Measurements from ENCODE around the gene CRACR2B.

DNA sequence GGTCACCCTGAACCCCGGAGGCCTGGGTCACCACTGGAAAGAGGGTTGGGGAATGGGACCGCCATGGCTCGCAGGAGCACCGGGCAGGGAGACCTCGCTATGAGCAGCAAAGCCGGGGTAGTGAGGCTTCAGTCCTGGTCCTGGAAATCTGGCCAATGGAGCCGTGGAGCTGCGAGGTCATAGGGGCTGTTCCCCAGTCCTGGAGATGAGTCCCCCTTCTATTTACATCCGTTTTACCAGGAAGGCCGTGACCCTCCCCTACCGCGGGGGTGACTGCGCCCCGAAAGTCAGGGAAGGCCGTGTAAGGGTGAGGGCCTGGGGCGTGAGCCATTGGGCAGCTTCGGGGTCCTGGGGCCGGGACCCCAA, 23.1 kb upstream of the CRACR2B start:
- TF ChIP-seq YY1 (IDR thresholded peaks at IDR 0.05; ENCODE audit: low read depth, low read length) (no peak), EZH2 (IDR thresholded peaks at IDR 0.05; ENCODE audit: low read depth, low read length, severe bottlenecking) (no peak), EGR1 (IDR thresholded peaks at IDR 0.05; ENCODE audit: borderline replicate concordance, low read depth, low read length) (no peak), SIN3A (conservative IDR thresholded peaks at IDR 0.05 in 1 of 2, IDR thresholded peaks at IDR 0.05 in 1 of 2; ENCODE audit: low read depth in 1 of 2, low read length in 2 of 2) (no peak), POLR2AphosphoS5 (IDR thresholded peaks at IDR 0.05; ENCODE audit: low read depth, low read length) (no peak), TAF1 (IDR thresholded peaks at IDR 0.05; ENCODE audit: low read depth, low read length) (no peak)
- TF ChIP-seq, protein P1, sequence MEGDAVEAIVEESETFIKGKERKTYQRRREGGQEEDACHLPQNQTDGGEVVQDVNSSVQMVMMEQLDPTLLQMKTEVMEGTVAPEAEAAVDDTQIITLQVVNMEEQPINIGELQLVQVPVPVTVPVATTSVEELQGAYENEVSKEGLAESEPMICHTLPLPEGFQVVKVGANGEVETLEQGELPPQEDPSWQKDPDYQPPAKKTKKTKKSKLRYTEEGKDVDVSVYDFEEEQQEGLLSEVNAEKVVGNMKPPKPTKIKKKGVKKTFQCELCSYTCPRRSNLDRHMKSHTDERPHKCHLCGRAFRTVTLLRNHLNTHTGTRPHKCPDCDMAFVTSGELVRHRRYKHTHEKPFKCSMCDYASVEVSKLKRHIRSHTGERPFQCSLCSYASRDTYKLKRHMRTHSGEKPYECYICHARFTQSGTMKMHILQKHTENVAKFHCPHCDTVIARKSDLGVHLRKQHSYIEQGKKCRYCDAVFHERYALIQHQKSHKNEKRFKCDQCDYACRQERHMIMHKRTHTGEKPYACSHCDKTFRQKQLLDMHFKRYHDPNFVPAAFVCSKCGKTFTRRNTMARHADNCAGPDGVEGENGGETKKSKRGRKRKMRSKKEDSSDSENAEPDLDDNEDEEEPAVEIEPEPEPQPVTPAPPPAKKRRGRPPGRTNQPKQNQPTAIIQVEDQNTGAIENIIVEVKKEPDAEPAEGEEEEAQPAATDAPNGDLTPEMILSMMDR (IDR thresholded peaks at IDR 0.05; ENCODE audit: control extremely low read depth in 1 of 3, insufficient read depth in 1 of 3, low read depth in 1 of 3, low read length in 3 of 3) = no peak

Measured in H1 (cell line).